GM12801 (cell line): Measurements from ENCODE around the gene PREX1.

Experiments used
- TF ChIP-seq, protein P1 (sequence below): IDR thresholded peaks from one replicate; pipeline ENCODE4 v1.5.1; 2011; ENCODE audit warnings: control low read depth; ENCODE audit not compliant: insufficient read length; ENCODE audit errors: extremely low read depth

PREX1 gene

GRCh38 chr20:48603819-48604405 is 223.9 kb downstream of the PREX1 start:
- TF ChIP-seq, protein P1, sequence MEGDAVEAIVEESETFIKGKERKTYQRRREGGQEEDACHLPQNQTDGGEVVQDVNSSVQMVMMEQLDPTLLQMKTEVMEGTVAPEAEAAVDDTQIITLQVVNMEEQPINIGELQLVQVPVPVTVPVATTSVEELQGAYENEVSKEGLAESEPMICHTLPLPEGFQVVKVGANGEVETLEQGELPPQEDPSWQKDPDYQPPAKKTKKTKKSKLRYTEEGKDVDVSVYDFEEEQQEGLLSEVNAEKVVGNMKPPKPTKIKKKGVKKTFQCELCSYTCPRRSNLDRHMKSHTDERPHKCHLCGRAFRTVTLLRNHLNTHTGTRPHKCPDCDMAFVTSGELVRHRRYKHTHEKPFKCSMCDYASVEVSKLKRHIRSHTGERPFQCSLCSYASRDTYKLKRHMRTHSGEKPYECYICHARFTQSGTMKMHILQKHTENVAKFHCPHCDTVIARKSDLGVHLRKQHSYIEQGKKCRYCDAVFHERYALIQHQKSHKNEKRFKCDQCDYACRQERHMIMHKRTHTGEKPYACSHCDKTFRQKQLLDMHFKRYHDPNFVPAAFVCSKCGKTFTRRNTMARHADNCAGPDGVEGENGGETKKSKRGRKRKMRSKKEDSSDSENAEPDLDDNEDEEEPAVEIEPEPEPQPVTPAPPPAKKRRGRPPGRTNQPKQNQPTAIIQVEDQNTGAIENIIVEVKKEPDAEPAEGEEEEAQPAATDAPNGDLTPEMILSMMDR, result no peak

DNA sequence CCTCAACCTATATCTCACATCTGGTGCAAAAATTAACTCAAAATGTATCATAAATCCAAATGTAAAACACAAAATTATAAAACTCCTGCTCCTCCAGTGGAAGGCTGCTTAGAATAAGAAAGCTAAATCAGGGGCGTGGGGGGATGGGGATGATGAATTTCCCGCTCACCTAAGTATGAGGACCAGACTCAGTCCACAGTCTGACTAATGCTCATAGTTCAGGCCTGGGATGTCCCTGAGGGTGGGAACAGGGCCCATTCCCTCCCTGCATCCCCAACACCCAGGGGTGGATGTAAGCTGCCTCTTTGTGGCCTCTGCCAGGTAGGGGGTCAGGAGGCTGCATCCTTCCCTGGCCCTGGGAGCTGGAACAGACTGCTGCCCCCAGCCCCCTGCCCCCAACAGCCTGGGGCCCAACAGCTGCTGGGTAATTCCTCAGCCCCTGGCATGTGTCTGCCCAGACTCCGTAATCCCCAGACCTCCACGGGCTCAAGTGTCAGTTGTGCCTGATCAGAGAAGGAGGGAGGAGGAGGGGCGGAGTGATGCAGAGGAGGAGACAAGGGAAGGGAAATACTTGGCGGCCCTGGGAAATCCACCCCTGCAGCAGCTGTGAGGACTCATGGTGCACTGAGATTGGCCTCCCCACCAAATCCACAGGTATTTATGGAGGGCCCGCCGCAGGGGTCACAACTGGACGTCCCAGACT is 224.5 kb downstream of the PREX1 start:
- TF ChIP-seq, protein P1, result no peak

DNA sequence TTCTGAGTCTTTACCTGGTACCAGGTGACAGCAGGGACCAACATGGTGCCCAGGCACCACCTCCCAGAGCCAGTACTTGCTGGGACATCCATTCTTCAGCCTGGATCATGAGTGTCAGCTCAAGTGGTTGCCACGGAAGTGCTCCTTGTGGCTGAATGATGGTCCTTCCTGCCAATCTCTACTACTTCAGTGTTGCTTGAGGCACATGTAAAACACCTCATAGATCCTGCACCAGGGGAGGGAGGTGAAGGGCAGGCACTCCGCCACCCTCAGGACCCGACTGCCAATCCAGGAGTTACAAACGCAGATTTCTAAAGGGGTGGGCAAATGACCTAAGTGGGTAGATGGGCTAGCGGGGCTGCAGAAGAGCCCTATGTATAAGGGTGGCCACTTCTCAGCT is 226.0 kb downstream of the PREX1 start:
- TF ChIP-seq, protein P1, result no peak

GRCh38 chr20:48600470-48600945 is 227.3 kb downstream of the PREX1 start:
- TF ChIP-seq, protein P1, result no peak

DNA sequence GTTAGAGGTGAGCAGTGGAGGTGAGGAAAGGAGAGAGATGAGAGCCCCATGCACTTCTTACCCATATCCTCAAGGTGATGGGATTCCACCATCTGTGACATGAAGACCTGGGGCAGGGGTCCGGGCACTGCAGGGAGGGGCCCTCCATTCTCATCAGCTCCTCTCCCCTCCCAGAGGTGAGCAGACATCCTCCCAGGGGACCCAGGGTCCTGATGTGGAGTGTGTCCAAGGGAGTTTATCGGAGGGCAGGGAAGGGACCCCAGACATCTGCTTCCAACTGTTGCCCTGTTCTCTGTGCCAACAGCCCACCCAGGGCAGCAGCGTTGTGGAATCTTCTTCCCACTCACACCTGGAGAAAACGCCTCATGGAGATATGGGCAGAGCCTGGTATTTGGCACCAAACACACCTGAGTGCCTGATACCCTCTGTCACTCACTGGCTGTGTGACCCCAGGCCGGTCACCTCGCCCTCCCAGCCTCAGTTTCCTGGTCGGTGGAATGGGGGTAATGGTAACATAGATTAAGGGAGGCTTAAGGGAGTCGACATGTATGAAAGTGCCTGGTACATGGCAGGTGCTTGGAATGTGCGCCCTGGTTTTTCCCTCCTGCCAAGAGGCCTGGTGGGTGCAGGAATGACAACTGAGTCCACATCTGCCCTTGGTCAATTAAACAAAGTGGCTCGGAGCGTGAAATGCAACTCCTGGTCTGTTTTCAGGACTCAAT is 227.9 kb downstream of the PREX1 start:
- TF ChIP-seq, protein P1, result no peak

GRCh38 chr20:48599106-48599747 is 228.6 kb downstream of the PREX1 start:
- TF ChIP-seq, protein P1, result no peak

GRCh38 chr20:48597521-48598302 is 230.1 kb downstream of the PREX1 start:
- TF ChIP-seq, protein P1, result no peak
